Fibroblast of lung (primary cell): ENCODE measurements around the gene CCNY. TPM values are rescaled to one million over a fixed set of nuclear protein-coding genes. Genes with fewer than 3 reads are reported as not detected.

Experiments
- DNase-seq, 2 donors: peaks; one replicate each; pipeline versions ENCODE4 v3.0.0 to v3.0.0-alpha.2; 2010; ENCODE audit warnings: low read depth in 2 of 2
- H2AFZ ChIP-seq: 2 replicates; pipeline ENCODE4 v1.5.1; 2012; ENCODE audit warnings: low read length, control low read depth, inconsistent platforms
- H3K27ac ChIP-seq: 2 replicates; pipeline ENCODE4 v1.5.1; 2011; ENCODE audit warnings: low read length, control low read depth; ENCODE audit not compliant: insufficient read depth
- H3K27me3 ChIP-seq: 2 replicates; pipeline ENCODE4 v1.5.1; 2011; ENCODE audit warnings: mild to moderate bottlenecking, low read length; ENCODE audit not compliant: control insufficient read depth, insufficient read depth
- H3K36me3 ChIP-seq: 2 replicates; pipeline ENCODE4 v1.5.1; 2011; ENCODE audit warnings: low read length; ENCODE audit not compliant: control insufficient read depth, insufficient read depth
- H3K4me1 ChIP-seq: 2 replicates; pipeline ENCODE4 v1.5.1; 2011; ENCODE audit warnings: low read length; ENCODE audit not compliant: control insufficient read depth, insufficient read depth; ENCODE audit errors: extremely low read depth
- H3K4me2 ChIP-seq: 2 replicates; pipeline ENCODE4 v1.5.1; 2011; ENCODE audit warnings: low read length, control low read depth; ENCODE audit not compliant: insufficient read depth; ENCODE audit errors: extremely low read depth
- H3K4me3 ChIP-seq, 4 experiments: fragments of 200-600 bp in 1 of 4; sonication (generic) in 1 of 4; replicated peaks in 1 of 4; 2 replicates each; pipeline ENCODE4 v1.5.1; 2011 to 2016; ENCODE audit warnings: low read length in 4 of 4, low read depth in 3 of 4, mild to moderate bottlenecking in 3 of 4, control low read depth in 2 of 4, inconsistent platforms in 1 of 4, mixed read lengths in 1 of 4; ENCODE audit not compliant: insufficient read depth in 1 of 4; ENCODE audit errors: control extremely low read depth in 1 of 4
- H3K79me2 ChIP-seq: 2 replicates; pipeline ENCODE4 v1.5.1; 2012; ENCODE audit warnings: mild to moderate bottlenecking, low read length, inconsistent platforms; ENCODE audit not compliant: control insufficient read depth, insufficient read depth
- H3K9ac ChIP-seq: 2 replicates; pipeline ENCODE4 v1.5.1; 2011; ENCODE audit warnings: mild to moderate bottlenecking, low read length, control low read depth; ENCODE audit not compliant: insufficient read depth
- H3K9me3 ChIP-seq: 2 replicates; pipeline ENCODE4 v1.5.1; 2012; ENCODE audit warnings: low read depth, low read length; ENCODE audit not compliant: control insufficient read depth, insufficient read depth
- H4K20me1 ChIP-seq: 2 replicates; pipeline ENCODE4 v1.5.1; 2011; ENCODE audit warnings: low read length; ENCODE audit not compliant: control insufficient read depth, insufficient read depth; ENCODE audit errors: extremely low read depth
- EZH2 ChIP-seq: IDR thresholded peaks from 2 replicates; pipeline ENCODE4 v1.5.1; 2012; ENCODE audit warnings: low read length, control low read depth, mild to moderate bottlenecking; ENCODE audit errors: missing control alignments
- polyA plus RNA-seq, 2 donors: library from polyadenylated mRNA; depleted of rRNA in 1 of 2; stranded (reverse) in 1 of 2; unstranded in 1 of 2; fragments of >200 nt; gene quantifications; 2 replicates each; pipeline ENCODE4 v1.2.1, GENCODE V29; 2011 to 2012; ENCODE audit warnings: missing spikeins in 1 of 2
- total RNA-seq: library from RNA; depleted of rRNA; stranded (reverse); fragments of >200 nt; gene quantifications from 2 replicates; pipeline ENCODE4 v1.2.1, GENCODE V29; 2014
- TF ChIP-seq, protein P1 (sequence below), 2 donors: IDR thresholded peaks in 1 of 2; conservative IDR thresholded peaks in 1 of 2; 1 replicate in 1 of 2; 2 replicates in 1 of 2; pipeline ENCODE4 v1.5.1; 2011 to 2012; ENCODE audit warnings: low read length in 2 of 2, control low read depth in 1 of 2, inconsistent platforms in 1 of 2, low read depth in 1 of 2, mild to moderate bottlenecking in 1 of 2

The CCNY gene
- total and polyA plus RNA-seq, 2 donors (not counting 1 experiment from before 2014, with no cell fraction given) = 34.7 to 66.4 TPM

DNA sequence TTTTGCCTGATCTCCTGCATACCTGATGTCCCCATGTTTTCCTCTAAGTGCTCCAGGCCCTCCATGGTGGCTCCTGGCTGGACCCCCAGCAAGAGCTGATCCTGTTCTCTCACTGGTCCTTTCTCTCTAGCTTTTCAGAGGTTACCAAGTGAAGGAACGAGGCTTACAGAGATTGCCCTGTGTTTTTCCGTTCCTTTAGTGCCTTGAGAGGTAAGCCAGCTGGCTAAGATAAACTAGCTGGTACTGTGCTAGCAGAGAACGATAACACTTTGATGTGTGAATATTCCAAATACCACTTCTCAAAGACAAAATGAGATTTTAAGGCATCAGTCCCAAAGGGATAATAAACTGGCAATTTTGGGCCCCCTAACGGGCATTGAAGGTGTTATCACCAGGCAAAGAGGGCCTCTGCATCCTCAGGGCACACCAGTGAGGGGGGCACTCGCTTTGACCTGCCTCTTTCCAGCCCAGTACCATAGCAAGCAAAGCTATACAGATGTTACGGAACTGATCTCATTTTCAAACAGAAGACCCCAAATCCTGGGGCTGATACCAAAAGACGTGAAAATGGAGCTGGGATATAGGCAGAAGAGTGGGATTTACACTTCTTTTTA lies 8.4 kb upstream of the CCNY start:
- no peak overlapping the region for H3K9ac ChIP-seq
- DNase-seq = no peak
- peaks cover 22% of the 10 kb centered on the region for H3K79me2 ChIP-seq
- H3K27ac ChIP-seq = peak overlapping the region; percentile 15
- no peak overlapping the region for H2AFZ ChIP-seq
- peaks cover 8% of the 10 kb centered on the region for H3K4me1 ChIP-seq
- H3K4me2 ChIP-seq = no peak overlapping the region
- H3K36me3 ChIP-seq = no peaks in the 10 kb centered on the region
- TF ChIP-seq, protein P1, sequence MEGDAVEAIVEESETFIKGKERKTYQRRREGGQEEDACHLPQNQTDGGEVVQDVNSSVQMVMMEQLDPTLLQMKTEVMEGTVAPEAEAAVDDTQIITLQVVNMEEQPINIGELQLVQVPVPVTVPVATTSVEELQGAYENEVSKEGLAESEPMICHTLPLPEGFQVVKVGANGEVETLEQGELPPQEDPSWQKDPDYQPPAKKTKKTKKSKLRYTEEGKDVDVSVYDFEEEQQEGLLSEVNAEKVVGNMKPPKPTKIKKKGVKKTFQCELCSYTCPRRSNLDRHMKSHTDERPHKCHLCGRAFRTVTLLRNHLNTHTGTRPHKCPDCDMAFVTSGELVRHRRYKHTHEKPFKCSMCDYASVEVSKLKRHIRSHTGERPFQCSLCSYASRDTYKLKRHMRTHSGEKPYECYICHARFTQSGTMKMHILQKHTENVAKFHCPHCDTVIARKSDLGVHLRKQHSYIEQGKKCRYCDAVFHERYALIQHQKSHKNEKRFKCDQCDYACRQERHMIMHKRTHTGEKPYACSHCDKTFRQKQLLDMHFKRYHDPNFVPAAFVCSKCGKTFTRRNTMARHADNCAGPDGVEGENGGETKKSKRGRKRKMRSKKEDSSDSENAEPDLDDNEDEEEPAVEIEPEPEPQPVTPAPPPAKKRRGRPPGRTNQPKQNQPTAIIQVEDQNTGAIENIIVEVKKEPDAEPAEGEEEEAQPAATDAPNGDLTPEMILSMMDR (conservative IDR thresholded peaks at IDR 0.05 in 1 of 2, IDR thresholded peaks at IDR 0.05 in 1 of 2; ENCODE audit: low read depth in 1 of 2, low read length in 2 of 2) = no peak
- no peak for TF ChIP-seq EZH2
- H3K27me3 ChIP-seq = no peaks in the 10 kb centered on the region
- no peak overlapping the region for H3K4me3 ChIP-seq
- no peaks in the 10 kb centered on the region for H4K20me1 ChIP-seq
- no peaks in the 10 kb centered on the region for H3K9me3 ChIP-seq

DNA sequence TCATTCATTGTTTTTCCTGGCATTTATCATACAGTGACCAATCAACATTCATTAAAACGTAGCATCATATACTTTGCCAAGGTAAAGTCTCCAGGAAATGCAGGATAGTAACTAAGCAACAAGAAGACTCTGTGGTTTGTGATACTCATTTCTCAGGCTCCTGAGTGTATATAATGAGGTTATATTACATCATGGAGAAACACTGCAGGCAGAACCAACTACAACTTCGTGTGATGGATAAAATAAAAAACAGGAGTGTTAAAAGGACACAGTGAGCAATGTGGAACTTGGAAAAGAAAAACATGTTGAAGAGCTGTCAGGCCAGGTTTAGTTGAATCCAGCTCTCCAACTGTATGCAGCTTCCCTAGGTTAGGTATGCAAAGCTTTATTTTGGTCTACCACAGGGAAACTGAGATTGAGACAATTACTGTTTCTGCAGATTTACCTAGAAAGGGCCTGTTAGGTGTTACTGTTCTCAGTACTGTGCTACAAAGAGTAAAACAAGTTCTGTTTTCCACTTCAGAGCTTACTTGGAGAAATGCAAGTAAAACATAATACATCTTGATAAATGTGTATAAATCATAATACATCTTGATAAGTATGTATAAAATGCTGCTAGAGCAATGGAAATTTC lies 7.8 kb upstream of the CCNY start:
- no peak overlapping the region for H3K9ac ChIP-seq
- no peak overlapping the region for H3K4me2 ChIP-seq
- peak; percentile 60 to 95 for DNase-seq
- H3K4me3 ChIP-seq = no peak overlapping the region
- no peak overlapping the region for H2AFZ ChIP-seq
- no peaks in the 10 kb centered on the region for H3K36me3 ChIP-seq
- H3K27ac ChIP-seq = peak overlapping the region; percentile 15
- H3K9me3 ChIP-seq = no peaks in the 10 kb centered on the region
- H4K20me1 ChIP-seq = no peaks in the 10 kb centered on the region
- peaks cover 9% of the 10 kb centered on the region for H3K4me1 ChIP-seq
- peaks cover 27% of the 10 kb centered on the region for H3K79me2 ChIP-seq
- H3K27me3 ChIP-seq = no peaks in the 10 kb centered on the region
- TF ChIP-seq, protein P1 (conservative IDR thresholded peaks at IDR 0.05 in 1 of 2, IDR thresholded peaks at IDR 0.05 in 1 of 2; ENCODE audit: low read depth in 1 of 2, low read length in 2 of 2) = no peak
- no peak for TF ChIP-seq EZH2

DNA sequence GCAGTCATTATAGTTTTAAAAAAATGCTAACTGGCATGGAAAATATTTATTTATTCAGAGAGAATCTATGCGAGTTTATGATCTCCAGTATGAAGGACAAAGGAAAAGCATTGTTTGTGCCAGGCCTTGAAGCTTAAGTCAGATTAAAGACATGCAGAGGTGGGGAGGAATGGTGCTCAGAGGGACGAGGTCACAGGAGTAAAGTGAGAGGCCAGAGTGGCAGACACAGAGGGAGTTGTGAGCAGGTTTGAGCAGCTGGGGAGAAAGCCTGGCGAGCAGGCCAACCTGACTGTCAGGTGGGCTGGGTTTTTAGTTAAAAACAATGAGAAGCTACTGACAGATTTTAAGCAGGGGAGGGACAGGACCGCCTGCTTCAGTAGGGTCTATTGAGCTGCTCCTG lies 6.8 kb upstream of the CCNY start:
- no peaks in the 10 kb centered on the region for H3K27me3 ChIP-seq
- no peak for DNase-seq
- H3K36me3 ChIP-seq = no peaks in the 10 kb centered on the region
- peaks cover 9% of the 10 kb centered on the region for H3K4me1 ChIP-seq
- no peaks in the 10 kb centered on the region for H3K9me3 ChIP-seq
- no peak for TF ChIP-seq EZH2
- TF ChIP-seq, protein P1 (conservative IDR thresholded peaks at IDR 0.05 in 1 of 2, IDR thresholded peaks at IDR 0.05 in 1 of 2; ENCODE audit: low read depth in 1 of 2, low read length in 2 of 2) = no peak
- H3K9ac ChIP-seq = no peak overlapping the region
- H2AFZ ChIP-seq = no peak overlapping the region
- H3K4me2 ChIP-seq = no peak overlapping the region
- H3K79me2 ChIP-seq = peaks cover 36% of the 10 kb centered on the region
- H3K27ac ChIP-seq = no peak overlapping the region
- H4K20me1 ChIP-seq = no peaks in the 10 kb centered on the region
- H3K4me3 ChIP-seq = no peak overlapping the region
